Right atrium auricular region (tissue), 2 donors: ENCODE results near the gene CHSY1. TPM values are rescaled to one million over a fixed set of nuclear protein-coding genes. Genes with fewer than 3 reads are reported as not detected.

Source experiments
- DNase-seq: peaks from one replicate; pipeline ENCODE4 v3.0.0-alpha.2; 2019; ENCODE audit warnings: low spot score
- H3K27ac ChIP-seq, 2 donors: fragments of 200-600 bp; sonication (generic); 1 replicate in 1 of 2; 2 replicates in 1 of 2; pipeline ENCODE4 v1.5.1; 2016 to 2019
- H3K27me3 ChIP-seq, 2 donors: fragments of 200-600 bp; sonication (generic); one replicate each; pipeline versions ENCODE4 v1.5.1 to v1.6.0; 2017 to 2019
- H3K36me3 ChIP-seq: fragments of 200-600 bp; sonication (generic); one replicate; pipeline ENCODE4 v1.5.1; 2016
- H3K4me1 ChIP-seq, 2 donors: fragments of 200-600 bp; sonication (generic); one replicate each; pipeline versions ENCODE4 v1.5.1 to v1.6.0; 2017 to 2019
- H3K4me3 ChIP-seq, 2 donors: fragments of 200-600 bp; sonication (generic); 1 replicate in 1 of 2; 2 replicates in 1 of 2; pipeline ENCODE4 v1.5.1; 2017 to 2019; ENCODE audit warnings: mild to moderate bottlenecking in 1 of 2, moderate library complexity in 1 of 2
- H3K9me3 ChIP-seq, 2 donors: fragments of 200-600 bp; sonication (generic); one replicate each; pipeline ENCODE4 v1.5.1; 2019
- CTCF ChIP-seq, 2 donors: fragments of 200-600 bp; sonication (generic); IDR thresholded peaks; one replicate each; pipeline ENCODE4 v1.5.1; 2019; ENCODE audit warnings: antibody characterized with exemption in 2 of 2
- total RNA-seq, 2 donors: library from RNA; depleted of rRNA; stranded (reverse); fragments of >200 nt; gene quantifications; one replicate each; pipeline ENCODE4 v1.1.0, GENCODE V29; 2016

Gene CHSY1
- total RNA-seq, 2 donors from 2014 or later, result 23.1 to 26.1 TPM

- TF ChIP-seq CTCF (IDR thresholded peaks at IDR 0.05), result no peak
- Histone ChIP-seq H3K4me3 (peak overlapping the region in 1 of 2 donors; percentile 6), H3K4me1 (peaks cover 0 to 56% of the 10 kb centered on the region in 2 donors), H3K36me3 (no peaks in the 10 kb centered on the region), H3K27ac (peak overlapping the region; percentile 75 to 85), H3K27me3 (no peaks in the 10 kb centered on the region), H3K9me3 (peaks cover 9 to 30% of the 10 kb centered on the region in 2 donors)
- DNase-seq, result peak; percentile 79
Observed at GRCh38 chr15:101167753-101168462, 83.9 kb downstream of the CHSY1 start.

- Histone ChIP-seq H3K4me3 (peak overlapping the region in 1 of 2 donors; percentile 6), H3K9me3 (peaks cover 9 to 30% of the 10 kb centered on the region in 2 donors), H3K27ac (peak overlapping the region; percentile 75 to 85), H3K27me3 (no peaks in the 10 kb centered on the region), H3K36me3 (no peaks in the 10 kb centered on the region), H3K4me1 (peaks cover 0 to 62% of the 10 kb centered on the region in 2 donors)
- no peak for TF ChIP-seq CTCF (IDR thresholded peaks at IDR 0.05)
- no peak for DNase-seq
Observed at GRCh38 chr15:101167411-101167752, 84.5 kb downstream of the CHSY1 start.

- H3K4me1 ChIP-seq, result peaks cover 0 to 56% of the 10 kb centered on the region in 2 donors
- H3K9me3 ChIP-seq, result peaks cover 9 to 30% of the 10 kb centered on the region in 2 donors
- no peak overlapping the region for H3K4me3 ChIP-seq
- TF ChIP-seq CTCF (IDR thresholded peaks at IDR 0.05), result no peak
- no peaks in the 10 kb centered on the region for H3K36me3 ChIP-seq
- no peak for DNase-seq
- H3K27ac ChIP-seq, result peak overlapping the region; percentile 75 to 85
- no peaks in the 10 kb centered on the region for H3K27me3 ChIP-seq
Observed at GRCh38 chr15:101165905-101166471, 85.9 kb downstream of the CHSY1 start.

- peak overlapping the region; percentile 44 to 72 for H3K27ac ChIP-seq
- no peaks in the 10 kb centered on the region for H3K36me3 ChIP-seq
- peak; percentile 72 for DNase-seq
- H3K27me3 ChIP-seq, result no peaks in the 10 kb centered on the region
- peaks cover 9 to 30% of the 10 kb centered on the region in 2 donors for H3K9me3 ChIP-seq
- no peak for TF ChIP-seq CTCF (IDR thresholded peaks at IDR 0.05)
- H3K4me1 ChIP-seq, result peaks cover 0 to 38% of the 10 kb centered on the region in 2 donors
- no peak overlapping the region for H3K4me3 ChIP-seq
Observed at GRCh38 chr15:101162701-101163483, 89.0 kb downstream of the CHSY1 start.

GRCh38 chr15:101161656-101162055, 90.2 kb downstream of the CHSY1 start:
- Histone ChIP-seq H3K4me3 (no peak overlapping the region), H3K4me1 (peaks cover 0 to 26% of the 10 kb centered on the region in 2 donors), H3K36me3 (no peaks in the 10 kb centered on the region), H3K27ac (no peak overlapping the region), H3K27me3 (no peaks in the 10 kb centered on the region), H3K9me3 (peaks cover 9 to 26% of the 10 kb centered on the region in 2 donors)
- no peak for DNase-seq
- TF ChIP-seq CTCF (IDR thresholded peaks at IDR 0.05), result no peak
